ENCODE results near the gene DCUN1D4.

The DCUN1D4 gene

GRCh38 chr4:51842554-51843308 is at the start of gene DCUN1D4:
DCUN1D4 (plus strand) TSS chr4:51843153; CDS start chr4:51843243, 90 bp downstream.
- DNase-seq = peak; percentile 92

- DNase-seq = no peak
Observed at GRCh38 chr4:51820443-51821234, 22.3 kb upstream of the DCUN1D4 start.

- DNase-seq = no peak
Observed at GRCh38 chr4:51825341-51825740, 17.6 kb upstream of the DCUN1D4 start.

GRCh38 chr4:51830156-51830720 is 12.7 kb upstream of the DCUN1D4 start:
- no peak for DNase-seq

- no peak for DNase-seq
Observed at GRCh38 chr4:51831133-51831532, 11.8 kb upstream of the DCUN1D4 start.

GRCh38 chr4:51833236-51833635 is 9.7 kb upstream of the DCUN1D4 start:
- no peak for DNase-seq

GRCh38 chr4:51835079-51835478 is 7.9 kb upstream of the DCUN1D4 start:
- no peak for DNase-seq

GRCh38 chr4:51835855-51836254 is 7.1 kb upstream of the DCUN1D4 start:
- no peak for DNase-seq

- no peak for DNase-seq
Observed at GRCh38 chr4:51836549-51836948, 6.4 kb upstream of the DCUN1D4 start.

- DNase-seq = no peak
Observed at GRCh38 chr4:51840781-51841180, 2.2 kb upstream of the DCUN1D4 start.

- no peak for DNase-seq
Observed at GRCh38 chr4:51842167-51842553, 793 bp upstream of the DCUN1D4 start.

GRCh38 chr4:51843309-51844152 is 578 bp downstream of the DCUN1D4 start:
- no peak for DNase-seq

- peak; percentile 57 for DNase-seq
Observed at GRCh38 chr4:51844153-51845054, 1.5 kb downstream of the DCUN1D4 start.

GRCh38 chr4:51845055-51845426 is 2.1 kb downstream of the DCUN1D4 start:
- no peak for DNase-seq

- no peak for DNase-seq
Observed at GRCh38 chr4:51845711-51846110, 2.8 kb downstream of the DCUN1D4 start.

GRCh38 chr4:51849430-51849829 is 6.5 kb downstream of the DCUN1D4 start:
- no peak for DNase-seq

GRCh38 chr4:51850294-51850693 is 7.3 kb downstream of the DCUN1D4 start:
- DNase-seq = no peak

GRCh38 chr4:51851090-51851936 is 8.4 kb downstream of the DCUN1D4 start:
- no peak for DNase-seq

- DNase-seq = no peak
Observed at GRCh38 chr4:51851937-51852290, 9.0 kb downstream of the DCUN1D4 start.

- DNase-seq = no peak
Observed at GRCh38 chr4:51853027-51853682, 10.2 kb downstream of the DCUN1D4 start.

- DNase-seq = no peak
Observed at GRCh38 chr4:51855270-51855669, 12.3 kb downstream of the DCUN1D4 start.
